Stromal cell of bone marrow (primary cell): Measurements from ENCODE around the gene SAFB2.
"Not testable (repeated sequence)": the region's sequence is repeated elsewhere in the genome, so short reads cannot be mapped to it uniquely, and the experiment has no call there.

Experiments used
- DNase-seq: peaks from one replicate; pipeline ENCODE4 v3.0.0-alpha.2; 2012; ENCODE audit warnings: low read depth

The SAFB2 gene

GRCh38 chr19:5632241-5632612 lies 9.7 kb upstream of the SAFB2 start:
- no peak for DNase-seq

- DNase-seq = no peak
Observed at GRCh38 chr19:5631567-5632240, 9.1 kb upstream of the SAFB2 start.

GRCh38 chr19:5628919-5629481 lies 6.4 kb upstream of the SAFB2 start:
- DNase-seq = no peak

GRCh38 chr19:5628461-5628860 lies 5.9 kb upstream of the SAFB2 start:
- DNase-seq = peak; percentile 67

GRCh38 chr19:5627395-5627904 lies 4.9 kb upstream of the SAFB2 start:
- no peak for DNase-seq

- DNase-seq = no peak
Observed at GRCh38 chr19:5625641-5626040, 3.1 kb upstream of the SAFB2 start.

GRCh38 chr19:5624741-5625278 lies 2.2 kb upstream of the SAFB2 start:
- DNase-seq = no peak

- DNase-seq = no peak
Observed at GRCh38 chr19:5624018-5624663, 1.6 kb upstream of the SAFB2 start.

- DNase-seq = no peak
Observed at GRCh38 chr19:5623397-5624017, 931 bp upstream of the SAFB2 start.

- no peak for DNase-seq
Observed at GRCh38 chr19:5621945-5622464, 571 bp downstream of the SAFB2 start.

GRCh38 chr19:5621311-5621944 lies 1.1 kb downstream of the SAFB2 start:
- no peak for DNase-seq

- no peak for DNase-seq
Observed at GRCh38 chr19:5619946-5620345, 2.6 kb downstream of the SAFB2 start.

GRCh38 chr19:5618591-5618990 lies 4.0 kb downstream of the SAFB2 start:
- DNase-seq = no peak

GRCh38 chr19:5617080-5617479 lies 5.5 kb downstream of the SAFB2 start:
- no peak for DNase-seq

GRCh38 chr19:5615756-5616327 lies 6.7 kb downstream of the SAFB2 start:
- no peak for DNase-seq

- DNase-seq = no peak
Observed at GRCh38 chr19:5612891-5613865, 9.4 kb downstream of the SAFB2 start.

GRCh38 chr19:5609881-5610448 lies 12.6 kb downstream of the SAFB2 start:
- no peak for DNase-seq

GRCh38 chr19:5608766-5609165 lies 13.8 kb downstream of the SAFB2 start:
- DNase-seq = not testable (repeated sequence)

GRCh38 chr19:5608291-5608690 lies 14.3 kb downstream of the SAFB2 start:
- no peak for DNase-seq
